ENCODE results near the gene YEATS2. TPM values are rescaled to one million over a fixed set of nuclear protein-coding genes. Genes with fewer than 3 reads are reported as not detected.

The YEATS2 gene
- total and polyA plus RNA-seq, 2 of the 4 experiments (the other 2 are of a cell fraction) = 30.1 to 43.0 TPM

- no peak overlapping the region for H2AFZ ChIP-seq (replicated peaks; ENCODE audit: low read length, poor library complexity)
- H3K9ac ChIP-seq (ENCODE audit: low read depth, low read length) = no peak overlapping the region
- H2AK9ac ChIP-seq (replicated peaks; ENCODE audit: low read depth, low read length, poor library complexity) = no peak overlapping the region
- no peak overlapping the region for H2BK20ac ChIP-seq (ENCODE audit: low read depth, low read length)
- H3K9me3 ChIP-seq (ENCODE audit: control insufficient read depth, insufficient read depth, low read length) = no peaks in the 10 kb centered on the region
- no peak overlapping the region for H4K91ac ChIP-seq (ENCODE audit: insufficient read depth, low read depth, low read length)
- H3K4me1 ChIP-seq (ENCODE audit: control insufficient read depth, insufficient read depth, low read length) = no peaks in the 10 kb centered on the region
- H3K4me3 ChIP-seq (ENCODE audit: insufficient read depth, low read depth, low read length) = no peak overlapping the region
- 100% methylated on average over 1 of the region's 4 CpGs; no CpG with 5 or more reads in 1 of the 2 experiments for WGBS, 2 experiments (ENCODE audit: extremely low coverage in 2 of 2, insufficient read length in 1 of 2)
- H3K27ac ChIP-seq (ENCODE audit: insufficient read depth, low read length) = no peak overlapping the region
- peaks cover 22% of the 10 kb centered on the region for H3K36me3 ChIP-seq (ENCODE audit: control insufficient read depth, insufficient read depth, low read length)
- dilution Hi-C loops (cut with HindIII; ENCODE audit: low sequenced_read_pairs, unreplicated experiment) = no loop called here
- no peak overlapping the region for H3K23ac ChIP-seq (ENCODE audit: low read depth, low read length)
- peaks cover 9 to 10% of the 10 kb centered on the region in 2 experiments for H3K79me1 ChIP-seq (ENCODE audit: low read depth in 1 of 2, low read length in 2 of 2)
- no peak overlapping the region for H3K4ac ChIP-seq (ENCODE audit: low read depth, low read length)
- no peaks in the 10 kb centered on the region for H4K20me1 ChIP-seq (ENCODE audit: insufficient read depth, low read length)
- H3K56ac ChIP-seq (ENCODE audit: extremely low read depth, insufficient read depth, low read length) = no peak overlapping the region
- H3K4me2 ChIP-seq (ENCODE audit: low read depth, low read length) = no peak overlapping the region
- H3K14ac ChIP-seq (replicated peaks; ENCODE audit: low read depth, low read length) = no peak overlapping the region
- no peaks in the 10 kb centered on the region for H3K27me3 ChIP-seq (ENCODE audit: control insufficient read depth, insufficient read depth, low read length)
- no peak overlapping the region for H2BK5ac ChIP-seq (ENCODE audit: low read depth, low read length, poor library complexity, severe bottlenecking)
- DNase-seq (no peak), ATAC-seq (ENCODE audit: low read depth) (no peak)
- H2BK15ac ChIP-seq (ENCODE audit: low read depth, low read length) = no peak overlapping the region
- TF ChIP-seq MXI1 (IDR thresholded peaks at IDR 0.05; ENCODE audit: borderline replicate concordance, low read depth, low read length) (no peak), RCOR1 (IDR thresholded peaks at IDR 0.05; ENCODE audit: insufficient replicate concordance, low read length) (no peak), RFX5 (IDR thresholded peaks at IDR 0.05; ENCODE audit: low read depth, low read length) (no peak), POLR2A (IDR thresholded peaks at IDR 0.05; ENCODE audit: low read depth, low read length) (no peak), CTCF (conservative IDR thresholded peaks at IDR 0.05; ENCODE audit: low read depth, low read length) (no peak), MAZ (IDR thresholded peaks at IDR 0.05; ENCODE audit: borderline replicate concordance, low read depth, low read length) (no peak), RAD21 (IDR thresholded peaks at IDR 0.05; ENCODE audit: low read length) (no peak), MAFK (IDR thresholded peaks at IDR 0.05; ENCODE audit: low read depth, low read length) (no peak), CHD1 (IDR thresholded peaks at IDR 0.05; ENCODE audit: low read depth, low read length) (no peak), CEBPB (IDR thresholded peaks at IDR 0.05; ENCODE audit: low read depth, low read length) (no peak), BHLHE40 (IDR thresholded peaks at IDR 0.05; ENCODE audit: low read depth, low read length) (no peak)
- no peak overlapping the region for H4K5ac ChIP-seq (ENCODE audit: low read depth, low read length)
- no peak overlapping the region for H2AK5ac ChIP-seq (ENCODE audit: low read depth, low read length)
- in situ Hi-C loops (cut with MboI; ENCODE audit: low sequenced_read_pairs) = no loop called here
- no TSS peak for BruUV-seq (replicated peaks)
- no peak overlapping the region for H3K18ac ChIP-seq (ENCODE audit: low read depth, low read length)
- CTCF ChIA-PET = interaction anchor here (0.6 kb wide), 2 partner anchors 8 to 92 kb away, joined by 5 read pairs; no protein-coding TSS in a partner anchor
- no peaks in the 10 kb centered on the region; the same call in 1 of the 2 replicates for H3K9me1 ChIP-seq (ENCODE audit: insufficient read depth, low read length)
- intact Hi-C loops (cut with micrococcal nuclease) = no loop called here
- H4K8ac ChIP-seq (ENCODE audit: low read depth in 2 of 2, low read length in 2 of 2) = no peak overlapping the region
- POLR2A ChIA-PET (ENCODE audit: unreplicated experiment) = no interaction called here
- no peak overlapping the region for H2BK120ac ChIP-seq (ENCODE audit: low read depth, low read length)
Measured at GRCh38 chr3:183854318-183855035, 156.9 kb downstream of the YEATS2 start.

Data from IMR-90 (cell line).